IMR-90 (cell line): ENCODE results near the gene LRRC36.
A peak's percentile ranks its signal among the peaks of the same experiment; 100 is the strongest.

Experiments used
- CEBPB ChIP-seq: IDR thresholded peaks from 2 replicates; pipeline ENCODE4 v1.6.1; 2012; ENCODE audit warnings: low read depth, low read length, improper control_type of control experiment
- FOS ChIP-seq: fragments of 150-350 bp; IDR thresholded peaks from 2 replicates; pipeline ENCODE4 v1.6.1; 2016; ENCODE audit warnings: low read depth, low read length
- MAFK ChIP-seq: IDR thresholded peaks from 2 replicates; pipeline ENCODE4 v1.6.1; 2012; ENCODE audit warnings: low read depth, low read length, improper control_type of control experiment
- MXI1 ChIP-seq: IDR thresholded peaks from 2 replicates; pipeline ENCODE4 v1.6.1; 2012; ENCODE audit warnings: low read depth, mild to moderate bottlenecking, low read length, moderate library complexity, borderline replicate concordance
- POLR2A ChIP-seq: IDR thresholded peaks from 2 replicates; pipeline ENCODE4 v1.6.1; 2012; ENCODE audit warnings: mild to moderate bottlenecking, low read depth, low read length
- RAD21 ChIP-seq: IDR thresholded peaks from 2 replicates; pipeline ENCODE4 v1.6.1; 2012; ENCODE audit warnings: low read length, improper control_type of control experiment
- RCOR1 ChIP-seq: IDR thresholded peaks from 2 replicates; pipeline ENCODE4 v1.6.1; 2012; ENCODE audit warnings: mild to moderate bottlenecking, low read length, improper control_type of control experiment; ENCODE audit not compliant: insufficient replicate concordance
- SMC3 ChIP-seq: fragments of 150-350 bp; IDR thresholded peaks from 2 replicates; pipeline ENCODE4 v1.6.1; 2016; ENCODE audit warnings: low read depth, mild to moderate bottlenecking, antibody characterized with exemption, low read length, moderate library complexity
- TF ChIP-seq, protein P1 (sequence below): conservative IDR thresholded peaks from 2 replicates; pipeline ENCODE4 v1.5.1; 2012; ENCODE audit warnings: mild to moderate bottlenecking, low read depth, low read length, improper control_type of control experiment
- TF ChIP-seq, protein P2 (sequence below): fragments of 150-350 bp; IDR thresholded peaks from 2 replicates; pipeline ENCODE4 v1.6.1; 2017; ENCODE audit warnings: mild to moderate bottlenecking, antibody characterized with exemption, low read length, low read depth

DNA sequence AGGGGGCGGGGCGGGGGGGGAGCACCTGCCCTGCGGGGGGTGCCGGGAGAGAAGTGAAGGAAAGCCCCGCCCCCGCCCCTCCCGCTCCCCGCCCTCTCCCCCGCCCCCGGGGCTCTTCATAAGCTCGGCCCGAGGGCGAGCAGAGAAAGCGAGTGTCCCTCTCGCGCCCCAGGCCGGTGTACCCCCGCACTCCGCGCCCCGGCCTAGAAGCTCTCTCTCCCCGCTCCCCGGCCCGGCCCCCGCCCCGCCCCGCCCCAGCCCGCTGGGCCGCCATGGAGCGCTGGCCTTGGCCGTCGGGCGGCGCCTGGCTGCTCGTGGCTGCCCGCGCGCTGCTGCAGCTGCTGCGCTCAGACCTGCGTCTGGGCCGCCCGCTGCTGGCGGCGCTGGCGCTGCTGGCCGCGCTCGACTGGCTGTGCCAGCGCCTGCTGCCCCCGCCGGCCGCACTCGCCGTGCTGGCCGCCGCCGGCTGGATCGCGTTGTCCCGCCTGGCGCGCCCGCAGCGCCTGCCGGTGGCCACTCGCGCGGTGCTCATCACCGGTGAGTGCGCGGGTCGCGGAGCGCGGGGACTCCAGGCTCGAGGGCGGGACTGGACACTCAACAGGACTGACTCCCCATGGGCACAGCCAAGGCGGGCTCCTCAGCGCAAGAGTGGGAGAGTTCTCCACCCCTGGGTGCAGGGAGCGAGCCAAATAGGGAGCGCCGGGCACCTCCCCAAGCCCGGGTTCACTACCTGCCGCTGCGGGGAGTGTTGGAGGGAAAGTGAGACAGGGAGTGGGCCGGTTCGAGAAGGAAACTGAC is 104.6 kb downstream of the LRRC36 start, which contains the start of gene HSD11B2:
- TF ChIP-seq, protein P1, sequence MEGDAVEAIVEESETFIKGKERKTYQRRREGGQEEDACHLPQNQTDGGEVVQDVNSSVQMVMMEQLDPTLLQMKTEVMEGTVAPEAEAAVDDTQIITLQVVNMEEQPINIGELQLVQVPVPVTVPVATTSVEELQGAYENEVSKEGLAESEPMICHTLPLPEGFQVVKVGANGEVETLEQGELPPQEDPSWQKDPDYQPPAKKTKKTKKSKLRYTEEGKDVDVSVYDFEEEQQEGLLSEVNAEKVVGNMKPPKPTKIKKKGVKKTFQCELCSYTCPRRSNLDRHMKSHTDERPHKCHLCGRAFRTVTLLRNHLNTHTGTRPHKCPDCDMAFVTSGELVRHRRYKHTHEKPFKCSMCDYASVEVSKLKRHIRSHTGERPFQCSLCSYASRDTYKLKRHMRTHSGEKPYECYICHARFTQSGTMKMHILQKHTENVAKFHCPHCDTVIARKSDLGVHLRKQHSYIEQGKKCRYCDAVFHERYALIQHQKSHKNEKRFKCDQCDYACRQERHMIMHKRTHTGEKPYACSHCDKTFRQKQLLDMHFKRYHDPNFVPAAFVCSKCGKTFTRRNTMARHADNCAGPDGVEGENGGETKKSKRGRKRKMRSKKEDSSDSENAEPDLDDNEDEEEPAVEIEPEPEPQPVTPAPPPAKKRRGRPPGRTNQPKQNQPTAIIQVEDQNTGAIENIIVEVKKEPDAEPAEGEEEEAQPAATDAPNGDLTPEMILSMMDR: peak; percentile 21; the same call in 1 of the 2 replicates
- TF ChIP-seq CEBPB (no peak), POLR2A (no peak), MAFK (no peak), RCOR1 (no peak), RAD21 (peak; percentile 16; the same call in 1 of the 2 replicates), FOS (no peak), SMC3 (peak; percentile 14; the same call in 1 of the 2 replicates), MXI1 (peak; percentile 39; the same call in 1 of the 2 replicates)
- TF ChIP-seq, protein P2, sequence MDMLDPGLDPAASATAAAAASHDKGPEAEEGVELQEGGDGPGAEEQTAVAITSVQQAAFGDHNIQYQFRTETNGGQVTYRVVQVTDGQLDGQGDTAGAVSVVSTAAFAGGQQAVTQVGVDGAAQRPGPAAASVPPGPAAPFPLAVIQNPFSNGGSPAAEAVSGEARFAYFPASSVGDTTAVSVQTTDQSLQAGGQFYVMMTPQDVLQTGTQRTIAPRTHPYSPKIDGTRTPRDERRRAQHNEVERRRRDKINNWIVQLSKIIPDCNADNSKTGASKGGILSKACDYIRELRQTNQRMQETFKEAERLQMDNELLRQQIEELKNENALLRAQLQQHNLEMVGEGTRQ: no peak
